ENCODE results near the gene SMIM22. TPM values are rescaled to one million over a fixed set of nuclear protein-coding genes. Genes with fewer than 3 reads are reported as not detected.

Gene SMIM22
- total and polyA plus RNA-seq, 2 donors (not counting 3 experiments of a cell fraction or from before 2014, with no cell fraction given) = not detected

- POLR2A ChIA-PET = no interaction called here
- peaks cover 12% of the 10 kb centered on the region for H3K79me2 ChIP-seq (ENCODE audit: control insufficient read depth, insufficient read depth, low read length)
- no peak overlapping the region for H3K4me3 ChIP-seq (replicated peaks in 1 of 3; ENCODE audit: insufficient read depth in 1 of 3, low read depth in 1 of 3, low read length in 3 of 3)
- no peak overlapping the region for H2AFZ ChIP-seq (ENCODE audit: low read depth, low read length)
- H4K20me1 ChIP-seq (replicated peaks; ENCODE audit: control insufficient read depth, extremely low read depth, insufficient read depth, low read length) = no peaks in the 10 kb centered on the region
- peaks cover 15% of the 10 kb centered on the region for H3K4me1 ChIP-seq (ENCODE audit: control insufficient read depth, extremely low read depth, insufficient read depth, low read length)
- no peaks in the 10 kb centered on the region for H3K9me3 ChIP-seq (replicated peaks; ENCODE audit: control insufficient read depth, insufficient read depth, low read length)
- dilution Hi-C loops (cut with MboI; ENCODE audit: extremely low pct_ligation_motif_present, low sequenced_read_pairs) = no loop called here
- DNase-seq (ENCODE audit: low read depth, low spot score) (no peak), FAIRE-seq (no peak)
- intact Hi-C loops (cut with micrococcal nuclease) = no loop called here
- TF ChIP-seq FOS (IDR thresholded peaks at IDR 0.05; ENCODE audit: borderline replicate concordance, insufficient read depth, low read length) (no peak), MAX (IDR thresholded peaks at IDR 0.05; ENCODE audit: insufficient read depth, insufficient read length) (no peak), JUN (IDR thresholded peaks at IDR 0.05; ENCODE audit: borderline replicate concordance, insufficient read depth, insufficient read length, low read depth) (no peak), CTCF (IDR thresholded peaks at IDR 0.05; ENCODE audit: extremely low read depth in 1 of 2, insufficient read depth in 1 of 2, low read depth in 1 of 2, low read length in 2 of 2) (no peak), MYC (IDR thresholded peaks at IDR 0.05; ENCODE audit: low read depth, low read length) (no peak), EZH2 (IDR thresholded peaks at IDR 0.05; ENCODE audit: borderline replicate concordance, low read depth, low read length, severe bottlenecking) (no peak), GATA2 (IDR thresholded peaks at IDR 0.05; ENCODE audit: insufficient read depth, insufficient read length, low read depth, low read length) (no peak), POLR2A (IDR thresholded peaks at IDR 0.05; ENCODE audit: low read depth, low read length) (no peak)
- H3K9ac ChIP-seq (replicated peaks; ENCODE audit: extremely low read depth, insufficient read depth, low read length) = no peak overlapping the region
- H3K4me2 ChIP-seq (ENCODE audit: insufficient read depth, low read length) = no peak overlapping the region
- BruUV-seq (replicated peaks) = no TSS peak
- peaks cover 12 to 36% of the 10 kb centered on the region in 2 experiments for H3K36me3 ChIP-seq (ENCODE audit: control insufficient read depth in 2 of 2, extremely low read depth in 1 of 2, insufficient read depth in 2 of 2, low read length in 2 of 2)
- no peak overlapping the region for H3K27ac ChIP-seq (ENCODE audit: insufficient read depth, low read depth, low read length)
- CTCF ChIA-PET = no interaction called here
- no peaks in the 10 kb centered on the region for H3K27me3 ChIP-seq (ENCODE audit: control insufficient read depth in 2 of 2, insufficient read depth in 2 of 2, low read length in 2 of 2)
- no peaks in the 10 kb centered on the region for H3K9me1 ChIP-seq (replicated peaks; ENCODE audit: control insufficient read depth, extremely low read depth, insufficient read depth, low read length)
Measured at GRCh38 chr16:4763791-4764190, 31.4 kb upstream of the SMIM22 start.

Data from endothelial cell of umbilical vein (primary cell).